ENCODE measurements around the gene GPC2.
A peak's percentile ranks its signal among the peaks of the same experiment; 100 is the strongest.
"Not testable (repeated sequence)": the region's sequence is repeated elsewhere in the genome, so short reads cannot be mapped to it uniquely, and the experiment has no call there.

Gene GPC2

DNA sequence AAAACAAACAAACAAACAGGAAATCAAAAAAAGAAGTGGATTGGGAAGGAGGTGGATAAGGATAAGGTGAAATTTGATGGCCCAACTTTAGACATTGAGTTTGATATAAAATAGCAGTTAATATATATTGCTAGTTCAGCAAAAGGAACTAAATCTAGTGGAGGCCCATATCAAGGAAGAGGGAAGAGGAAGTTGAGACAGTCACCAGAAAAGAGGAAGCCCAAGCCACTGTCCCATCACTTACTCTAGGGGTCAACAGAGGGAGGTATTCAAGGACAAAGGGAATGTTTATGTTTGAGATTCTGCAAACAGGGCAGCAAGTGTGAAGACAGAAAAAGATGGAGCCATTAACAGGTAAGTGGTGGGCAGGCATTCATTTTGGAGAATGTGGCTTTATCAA, 24.8 kb downstream of the GPC2 start:
- DNase-seq (ENCODE audit: low read depth), result no peak
- TF ChIP-seq, protein P1, sequence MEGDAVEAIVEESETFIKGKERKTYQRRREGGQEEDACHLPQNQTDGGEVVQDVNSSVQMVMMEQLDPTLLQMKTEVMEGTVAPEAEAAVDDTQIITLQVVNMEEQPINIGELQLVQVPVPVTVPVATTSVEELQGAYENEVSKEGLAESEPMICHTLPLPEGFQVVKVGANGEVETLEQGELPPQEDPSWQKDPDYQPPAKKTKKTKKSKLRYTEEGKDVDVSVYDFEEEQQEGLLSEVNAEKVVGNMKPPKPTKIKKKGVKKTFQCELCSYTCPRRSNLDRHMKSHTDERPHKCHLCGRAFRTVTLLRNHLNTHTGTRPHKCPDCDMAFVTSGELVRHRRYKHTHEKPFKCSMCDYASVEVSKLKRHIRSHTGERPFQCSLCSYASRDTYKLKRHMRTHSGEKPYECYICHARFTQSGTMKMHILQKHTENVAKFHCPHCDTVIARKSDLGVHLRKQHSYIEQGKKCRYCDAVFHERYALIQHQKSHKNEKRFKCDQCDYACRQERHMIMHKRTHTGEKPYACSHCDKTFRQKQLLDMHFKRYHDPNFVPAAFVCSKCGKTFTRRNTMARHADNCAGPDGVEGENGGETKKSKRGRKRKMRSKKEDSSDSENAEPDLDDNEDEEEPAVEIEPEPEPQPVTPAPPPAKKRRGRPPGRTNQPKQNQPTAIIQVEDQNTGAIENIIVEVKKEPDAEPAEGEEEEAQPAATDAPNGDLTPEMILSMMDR (IDR thresholded peaks at IDR 0.05; ENCODE audit: insufficient read depth, low read depth, low read length, missing control alignments), result no peak
- no peak overlapping the region for H3K4me3 ChIP-seq (ENCODE audit: low read depth, low read length)

DNA sequence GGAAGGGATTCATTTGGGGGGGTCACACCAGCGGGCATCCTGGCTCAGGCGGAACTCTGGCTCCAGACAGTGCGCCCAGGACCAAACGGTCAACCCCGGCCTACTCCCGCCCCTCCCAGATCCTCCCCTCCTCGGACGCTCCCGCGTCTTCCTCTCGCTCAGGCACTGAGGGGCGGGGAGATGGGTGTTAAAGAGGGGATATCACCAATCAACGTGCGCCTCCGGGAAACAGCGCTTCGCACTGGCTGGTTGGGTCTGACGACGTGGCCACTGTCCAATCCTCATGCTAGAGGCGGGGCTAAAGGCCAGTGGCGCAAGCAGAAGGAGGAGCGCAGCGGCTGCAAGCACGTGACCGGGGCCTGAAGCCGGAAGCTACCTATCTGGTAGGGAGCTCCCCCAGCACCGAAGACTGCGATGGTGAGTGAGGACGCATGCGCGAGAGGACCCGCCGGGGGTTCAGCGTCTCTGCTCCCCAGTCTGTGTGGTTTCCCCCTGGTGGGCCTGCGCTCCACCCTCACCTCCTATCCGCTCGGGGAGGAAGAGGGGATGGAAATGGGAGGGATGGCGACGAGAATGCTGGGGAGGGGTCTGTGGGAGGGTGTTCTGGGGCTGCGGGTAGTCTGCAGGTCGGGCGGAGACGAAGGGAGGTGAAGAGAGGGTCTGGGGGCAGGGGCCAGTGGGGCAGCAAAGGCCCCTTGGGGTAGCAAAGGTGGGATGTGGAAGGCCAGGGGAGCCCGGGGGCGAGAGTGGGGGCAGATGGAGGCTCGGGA, 28.4 kb downstream of the GPC2 start, which contains the start of gene LAMTOR4:
Gene LAMTOR4 (plus strand): TSS at position 360 of the 770 bp plus-strand sequence. CDS start 55 bp downstream, at position 415.
- TF ChIP-seq, protein P1 (IDR thresholded peaks at IDR 0.05; ENCODE audit: insufficient read depth, low read depth, low read length, missing control alignments), result peak; percentile 6
- H3K4me3 ChIP-seq (ENCODE audit: low read depth, low read length), result peak within 1 kb of the TSS; percentile 94
- peak; percentile 100 for DNase-seq (ENCODE audit: low read depth)

DNA sequence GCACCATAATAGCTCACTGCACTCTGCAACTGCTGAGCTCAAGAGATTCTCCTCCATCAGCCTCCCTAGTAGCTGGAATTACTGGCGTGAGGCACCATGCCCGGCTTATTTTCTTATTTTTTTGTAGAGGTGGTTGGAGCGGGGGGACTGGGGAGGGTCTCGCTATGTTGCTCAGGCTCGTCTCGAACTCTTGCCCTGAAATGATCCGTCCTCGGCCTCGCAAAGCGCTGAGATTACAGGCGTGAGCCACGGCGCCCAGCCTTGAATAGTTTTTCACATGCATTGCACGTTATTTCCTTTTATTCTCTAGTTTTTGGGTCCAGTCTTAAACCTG, 29.0 kb downstream of the GPC2 start:
- peak overlapping the region; percentile 69 for H3K4me3 ChIP-seq (ENCODE audit: low read depth, low read length)
- no peak for DNase-seq (ENCODE audit: low read depth)
- TF ChIP-seq, protein P1 (IDR thresholded peaks at IDR 0.05; ENCODE audit: insufficient read depth, low read depth, low read length, missing control alignments), result no peak

DNA sequence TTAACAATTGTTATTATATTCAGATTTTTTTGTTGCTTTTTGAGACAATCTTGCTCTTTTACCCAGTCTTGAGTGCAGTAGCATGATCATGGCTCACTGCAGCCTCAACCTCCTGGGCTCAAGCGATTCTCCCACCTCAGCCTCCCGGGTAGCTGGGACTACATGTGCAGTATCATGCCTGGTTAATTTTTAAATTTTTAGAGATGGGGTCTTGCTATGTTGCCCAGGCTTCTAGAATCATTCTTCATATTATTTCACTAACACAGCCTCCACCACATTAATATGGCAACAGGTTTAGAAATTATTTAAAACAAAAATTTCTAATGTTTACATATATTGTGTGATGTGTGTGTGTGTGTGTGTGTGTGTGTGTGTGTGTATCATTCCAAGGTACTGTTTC, 29.9 kb downstream of the GPC2 start:
- DNase-seq (ENCODE audit: low read depth), result no peak
- TF ChIP-seq, protein P1 (IDR thresholded peaks at IDR 0.05; ENCODE audit: insufficient read depth, low read depth, low read length, missing control alignments), result no peak
- no peak overlapping the region for H3K4me3 ChIP-seq (ENCODE audit: low read depth, low read length)

DNA sequence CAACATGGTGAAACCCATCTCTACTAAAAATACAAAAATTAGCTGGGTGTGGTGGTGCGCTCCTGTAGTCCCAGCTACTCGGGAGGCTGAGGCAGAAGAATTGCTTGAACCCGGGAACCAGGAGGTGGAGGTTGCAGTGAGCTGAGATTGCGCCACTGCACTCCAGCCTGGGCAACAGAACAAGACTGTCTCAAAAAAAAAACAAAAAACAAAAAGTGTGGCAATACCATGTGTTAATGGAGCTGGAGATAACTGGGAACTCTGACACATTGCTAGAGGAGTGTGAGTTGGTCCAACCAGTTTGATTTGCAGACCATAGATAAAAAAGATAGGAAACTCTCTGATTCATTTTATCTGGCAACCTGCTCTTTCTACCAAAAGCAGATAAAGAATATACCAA, 30.8 kb downstream of the GPC2 start:
- DNase-seq (ENCODE audit: low read depth), result not testable (repeated sequence)

DNA sequence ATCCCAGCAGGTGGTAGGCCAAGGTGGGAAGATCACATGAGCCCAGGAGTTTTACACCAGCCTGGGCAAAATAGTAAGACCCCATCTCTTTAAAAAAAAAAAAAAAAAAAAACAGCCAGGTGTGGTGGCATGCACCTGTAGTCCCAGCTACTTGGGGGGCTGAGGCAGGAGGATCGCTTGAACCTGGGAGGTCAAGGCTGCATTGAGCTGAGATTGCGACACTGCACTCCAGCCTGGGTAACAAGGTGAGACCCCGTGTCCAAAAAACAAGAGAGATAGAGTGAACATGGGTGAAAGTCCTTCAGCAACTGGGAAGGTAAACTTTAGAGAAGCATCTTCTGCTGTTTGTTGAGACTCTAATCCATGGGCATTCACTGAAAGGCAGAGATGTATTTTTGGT, 34.7 kb downstream of the GPC2 start:
- DNase-seq (ENCODE audit: low read depth), result no peak
- no peak overlapping the region for H3K4me3 ChIP-seq (ENCODE audit: low read depth, low read length)
- TF ChIP-seq, protein P1 (IDR thresholded peaks at IDR 0.05; ENCODE audit: insufficient read depth, low read depth, low read length, missing control alignments), result no peak

More for the DNA sequence above, 30.8 kb downstream of the GPC2 start:
- not testable (repeated sequence) for H3K4me3 ChIP-seq (ENCODE audit: low read depth, low read length)

DNA sequence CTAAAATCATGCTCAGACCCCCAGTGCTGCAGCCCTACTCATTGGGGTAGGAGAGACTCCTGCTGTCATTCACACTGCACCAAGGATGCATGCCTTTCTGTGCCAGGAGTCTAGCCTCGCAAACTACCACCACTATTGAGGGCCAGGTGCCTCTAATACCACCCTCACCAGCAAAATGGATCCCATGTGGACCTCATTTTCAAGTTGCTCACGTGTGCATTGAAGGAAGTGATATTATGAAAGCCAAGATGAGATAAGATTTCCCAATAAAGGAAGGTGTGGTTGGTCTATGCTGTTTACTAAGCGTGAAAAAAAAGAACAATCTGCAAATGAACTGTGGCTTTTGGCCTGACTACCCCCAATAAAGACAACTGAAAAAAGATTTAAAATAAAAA, 35.6 kb downstream of the GPC2 start:
- no peak overlapping the region for H3K4me3 ChIP-seq (ENCODE audit: low read depth, low read length)
- no peak for DNase-seq (ENCODE audit: low read depth)
- TF ChIP-seq, protein P1 (IDR thresholded peaks at IDR 0.05; ENCODE audit: insufficient read depth, low read depth, low read length, missing control alignments), result no peak

Measured in GM12865 (cell line).